Suprapubic skin (tissue), 4 donors: ENCODE measurements around the gene RIMS1.

Source experiments
- CTCF ChIP-seq, 2 donors: fragments of 200-600 bp in 1 of 2; fragments of 450-650 bp in 1 of 2; sonication (generic) in 1 of 2; IDR thresholded peaks; one replicate each; pipeline ENCODE4 v1.5.1; 2016 to 2019; ENCODE audit warnings: antibody characterized with exemption in 2 of 2, mild to moderate bottlenecking in 1 of 2, moderate library complexity in 1 of 2
- EP300 ChIP-seq: sonication (generic); formaldehyde crosslinking; IDR thresholded peaks from one replicate; pipeline ENCODE4 v1.6.1; 2017; ENCODE audit warnings: antibody characterized with exemption
- POLR2A ChIP-seq, 2 donors: fragments of 450-650 bp; IDR thresholded peaks; one replicate each; pipeline ENCODE4 v1.6.1; 2017; ENCODE audit warnings: antibody characterized with exemption in 2 of 2, mild to moderate bottlenecking in 2 of 2, moderate library complexity in 2 of 2
- POLR2AphosphoS5 ChIP-seq, 3 donors: sonication (generic); formaldehyde crosslinking; IDR thresholded peaks; one replicate each; pipeline ENCODE4 v1.6.1; 2017; ENCODE audit warnings: antibody characterized with exemption in 3 of 3

DNA sequence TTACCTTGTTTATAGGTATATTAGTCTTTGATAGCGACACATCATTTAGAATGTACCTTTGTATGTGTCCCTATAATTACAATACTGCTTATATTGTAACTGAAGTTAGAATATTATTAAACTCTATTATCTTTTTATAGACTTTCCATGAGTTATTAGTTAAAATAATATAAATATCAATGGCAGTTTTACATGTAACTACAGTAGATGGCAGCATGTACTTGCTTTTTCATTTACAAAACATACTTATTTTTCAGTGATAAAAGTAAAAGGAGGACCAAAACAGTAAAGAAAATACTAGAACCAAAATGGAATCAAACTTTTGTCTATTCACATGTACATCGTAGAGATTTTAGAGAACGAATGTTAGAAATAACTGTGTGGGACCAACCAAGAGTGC lies 364.3 kb downstream of the RIMS1 start:
- TF ChIP-seq POLR2A (IDR thresholded peaks at IDR 0.05): no peak
- no peak for TF ChIP-seq CTCF (IDR thresholded peaks at IDR 0.05)
- TF ChIP-seq EP300: no peak
- TF ChIP-seq POLR2AphosphoS5 (IDR thresholded peaks at IDR 0.05): no peak
